ENCODE results near the gene CHSY1. TPM values are rescaled to one million over a fixed set of nuclear protein-coding genes. Genes with fewer than 3 reads are reported as not detected.

Gene CHSY1
- total RNA-seq, 2 experiments from 2014 or later, result 5.0 to 14.3 TPM

GRCh38 chr15:101207867-101208288 lies 44.0 kb downstream of the CHSY1 start:
- Histone ChIP-seq H3K79me2 (ENCODE audit: insufficient read depth, low read depth, low read length) (no peaks in the 10 kb centered on the region), H3K4me2 (ENCODE audit: low read length) (no peak overlapping the region), H3K4me1 (ENCODE audit: insufficient read depth, low read length, poor library complexity, severe bottlenecking) (no peaks in the 10 kb centered on the region), H3K36me3 (ENCODE audit: insufficient read depth, low read length) (no peaks in the 10 kb centered on the region), H3K4me3 (ENCODE audit: low read depth, low read length, poor library complexity, severe bottlenecking) (no peak overlapping the region), H3K9me3 (ENCODE audit: low read length) (no peaks in the 10 kb centered on the region), H3K9me2 (ENCODE audit: insufficient read depth, low read length) (no peaks in the 10 kb centered on the region), H4K20me1 (ENCODE audit: insufficient read depth, low read length) (no peaks in the 10 kb centered on the region), H2AFZ (ENCODE audit: low read length) (no peak overlapping the region), H3K27ac (ENCODE audit: low read depth, low read length, poor library complexity, severe bottlenecking) (no peak overlapping the region)
- TF ChIP-seq CTCF (conservative IDR thresholded peaks at IDR 0.05; ENCODE audit: low read length) (no peak), EZH2phosphoT487 (IDR thresholded peaks at IDR 0.05; ENCODE audit: borderline replicate concordance, low read depth, low read length) (no peak)
- POLR2A ChIA-PET, result no interaction called here
- BruUV-seq (replicated peaks), result no TSS peak
- CTCF ChIA-PET (ENCODE audit: unreplicated experiment), result no interaction called here
- intact Hi-C loops (cut with micrococcal nuclease; ENCODE audit: unreplicated experiment), result no loop called here
- DNase-seq (ENCODE audit: low spot score), result no peak

- ChIA-PET CTCF (ENCODE audit: unreplicated experiment) (interaction anchor here (1.0 kb wide), 1 partner anchor 42 kb away, joined by 3 read pairs; no protein-coding TSS in a partner anchor), POLR2A (interaction anchor here (1.3 kb wide), 1 partner anchor 11 kb away, joined by 3 read pairs; no protein-coding TSS in a partner anchor)
- no TSS peak for BruUV-seq (replicated peaks)
- Histone ChIP-seq H3K4me3 (ENCODE audit: low read depth, low read length, poor library complexity, severe bottlenecking) (no peak overlapping the region), H3K9me2 (ENCODE audit: insufficient read depth, low read length) (no peaks in the 10 kb centered on the region), H3K27ac (ENCODE audit: low read depth, low read length, poor library complexity, severe bottlenecking) (no peak overlapping the region), H3K36me3 (ENCODE audit: insufficient read depth, low read length) (no peaks in the 10 kb centered on the region), H3K4me1 (ENCODE audit: insufficient read depth, low read length, poor library complexity, severe bottlenecking) (peaks cover 5% of the 10 kb centered on the region), H3K79me2 (ENCODE audit: insufficient read depth, low read depth, low read length) (no peaks in the 10 kb centered on the region), H4K20me1 (ENCODE audit: insufficient read depth, low read length) (no peaks in the 10 kb centered on the region), H3K9me3 (ENCODE audit: low read length) (no peaks in the 10 kb centered on the region), H3K4me2 (ENCODE audit: low read length) (no peak overlapping the region), H2AFZ (ENCODE audit: low read length) (no peak overlapping the region)
- no peak for DNase-seq (ENCODE audit: low spot score)
- TF ChIP-seq CTCF (conservative IDR thresholded peaks at IDR 0.05; ENCODE audit: low read length) (no peak), EZH2phosphoT487 (IDR thresholded peaks at IDR 0.05; ENCODE audit: borderline replicate concordance, low read depth, low read length) (no peak)
- intact Hi-C loops (cut with micrococcal nuclease; ENCODE audit: unreplicated experiment), result no loop called here
These were observed 45.7 kb downstream of the CHSY1 start for GRCh38 chr15:101206176-101206591.

- Histone ChIP-seq H3K27ac (ENCODE audit: low read depth, low read length, poor library complexity, severe bottlenecking) (no peak overlapping the region), H4K20me1 (ENCODE audit: insufficient read depth, low read length) (no peaks in the 10 kb centered on the region), H3K4me1 (ENCODE audit: insufficient read depth, low read length, poor library complexity, severe bottlenecking) (peaks cover 14% of the 10 kb centered on the region), H3K9me2 (ENCODE audit: insufficient read depth, low read length) (no peaks in the 10 kb centered on the region), H3K36me3 (ENCODE audit: insufficient read depth, low read length) (no peaks in the 10 kb centered on the region), H3K9me3 (ENCODE audit: low read length) (no peaks in the 10 kb centered on the region), H3K4me2 (ENCODE audit: low read length) (no peak overlapping the region), H3K79me2 (ENCODE audit: insufficient read depth, low read depth, low read length) (no peaks in the 10 kb centered on the region), H2AFZ (ENCODE audit: low read length) (no peak overlapping the region), H3K4me3 (ENCODE audit: low read depth, low read length, poor library complexity, severe bottlenecking) (no peak overlapping the region)
- no peak for DNase-seq (ENCODE audit: low spot score)
- ChIA-PET POLR2A (interaction anchor here (0.6 to 1.3 kb wide), 4 partner anchors 9 to 41 kb away, joined by 3 read pairs; no protein-coding TSS in a partner anchor), CTCF (ENCODE audit: unreplicated experiment) (interaction anchor here (0.5 kb wide), 1 partner anchor 638 kb away, joined by 6 read pairs; no protein-coding TSS in a partner anchor)
- no peak for TF ChIP-seq EZH2phosphoT487 (IDR thresholded peaks at IDR 0.05; ENCODE audit: borderline replicate concordance, low read depth, low read length)
- TF ChIP-seq CTCF (conservative IDR thresholded peaks at IDR 0.05; ENCODE audit: low read length), result no peak
- BruUV-seq (replicated peaks), result no TSS peak
- intact Hi-C loops (cut with micrococcal nuclease; ENCODE audit: unreplicated experiment), result no loop called here
These were observed 46.9 kb downstream of the CHSY1 start for GRCh38 chr15:101204739-101205535.
